ENCODE data around the gene STAB1. TPM values are rescaled to one million over a fixed set of nuclear protein-coding genes. Genes with fewer than 3 reads are reported as not detected.

Gene STAB1
- total and polyA plus RNA-seq, 10 of the 15 experiments (the other 5 are each of a cell fraction or from before 2014, with no cell fraction given) = 0.46 TPM; not detected in 9

DNA sequence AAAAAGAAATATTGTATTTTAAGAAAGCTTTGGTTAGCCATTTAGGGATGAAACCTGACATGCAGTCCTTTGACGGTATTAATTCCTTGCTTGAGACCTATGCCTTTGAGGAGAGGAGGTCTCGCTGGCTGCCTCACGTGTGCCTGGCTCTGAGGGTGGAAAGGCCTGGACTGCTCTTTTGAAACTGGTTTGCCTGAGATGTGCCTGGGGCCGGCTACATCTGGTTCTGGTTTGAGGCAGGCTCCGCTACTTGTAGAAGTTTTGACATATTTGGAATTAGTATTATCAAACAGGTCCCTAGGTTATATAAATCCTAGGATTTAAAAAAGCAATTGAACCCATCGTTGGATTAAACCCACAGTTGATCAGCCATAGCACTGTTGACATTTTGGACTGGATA, 33.3 kb upstream of the STAB1 start:
- in situ Hi-C loops (cut with MboI) = no loop called here
- H3K27me3 ChIP-seq (replicated peaks in 1 of 2; ENCODE audit: control insufficient read depth in 2 of 2, insufficient read depth in 2 of 2, low read length in 1 of 2) = no peaks in the 10 kb centered on the region
- no peak overlapping the region for H2AFZ ChIP-seq (ENCODE audit: control insufficient read depth, low read depth, low read length)
- CTCF ChIA-PET = interaction anchor here (0.6 kb wide), 1 partner anchor 50 kb away, joined by 4 read pairs; no protein-coding TSS in a partner anchor
- no peak overlapping the region for H3K27ac ChIP-seq (ENCODE audit: control insufficient read depth, insufficient read depth)
- no peak overlapping the region for H3K9ac ChIP-seq (ENCODE audit: control insufficient read depth, insufficient read depth, low read length)
- no TSS peak for BruUV-seq (replicated peaks)
- RAD21 ChIA-PET (ENCODE audit: unreplicated experiment) = no interaction called here
- intact Hi-C loops (cut with micrococcal nuclease; ENCODE audit: unreplicated experiment) = no loop called here
- H3K36me3 ChIP-seq (ENCODE audit: control insufficient read depth in 2 of 2, insufficient read depth in 2 of 2, low read length in 1 of 2) = peaks cover 2 to 23% of the 10 kb centered on the region in 2 experiments
- H3K4me1 ChIP-seq (ENCODE audit: control insufficient read depth, insufficient read depth, low read length) = peaks cover 17% of the 10 kb centered on the region
- no peak overlapping the region for H3K4me3 ChIP-seq
- no peak for ATAC-seq
- no peak for DNase-seq (ENCODE audit: low read depth, low spot score)
- no peak overlapping the region for H3K4me2 ChIP-seq (ENCODE audit: control insufficient read depth, insufficient read depth)
- no peaks in the 10 kb centered on the region for H3K9me3 ChIP-seq (replicated peaks; ENCODE audit: control insufficient read depth, insufficient read depth, low read length)
- peaks cover 4% of the 10 kb centered on the region for H3K79me2 ChIP-seq (ENCODE audit: control insufficient read depth, insufficient read depth, low read length)
- POLR2A ChIA-PET = interaction anchor here (1.1 to 1.4 kb wide), 3 partner anchors 9 to 12 kb away, joined by 3 to 4 read pairs (median 4); no protein-coding TSS in a partner anchor
- H4K20me1 ChIP-seq (ENCODE audit: control insufficient read depth, insufficient read depth) = no peaks in the 10 kb centered on the region
- SMC1A ChIA-PET (ENCODE audit: uncharacterized antibody, unreplicated experiment) = no interaction called here
- no peak for FAIRE-seq
- 85% methylated on average over 6 of the region's 6 CpGs for WGBS (ENCODE audit: insufficient coverage, insufficient replicate concordance, low lambda C conversion rate, missing lambda C conversion rate)
- no peak for TF ChIP-seq NKRF (conservative IDR thresholded peaks at IDR 0.05)
- TF ChIP-seq FOS (IDR thresholded peaks at IDR 0.05; ENCODE audit: borderline replicate concordance, extremely low read depth, insufficient read length) = no peak
- TF ChIP-seq CTCF (IDR thresholded peaks at IDR 0.05 in 2 of 3, conservative IDR thresholded peaks at IDR 0.05 in 1 of 3; ENCODE audit: control insufficient read depth in 2 of 3, extremely low read depth in 1 of 3, insufficient read depth in 1 of 3, low read depth in 3 of 3, low read length in 3 of 3) = no peak
- TF ChIP-seq, protein P1, sequence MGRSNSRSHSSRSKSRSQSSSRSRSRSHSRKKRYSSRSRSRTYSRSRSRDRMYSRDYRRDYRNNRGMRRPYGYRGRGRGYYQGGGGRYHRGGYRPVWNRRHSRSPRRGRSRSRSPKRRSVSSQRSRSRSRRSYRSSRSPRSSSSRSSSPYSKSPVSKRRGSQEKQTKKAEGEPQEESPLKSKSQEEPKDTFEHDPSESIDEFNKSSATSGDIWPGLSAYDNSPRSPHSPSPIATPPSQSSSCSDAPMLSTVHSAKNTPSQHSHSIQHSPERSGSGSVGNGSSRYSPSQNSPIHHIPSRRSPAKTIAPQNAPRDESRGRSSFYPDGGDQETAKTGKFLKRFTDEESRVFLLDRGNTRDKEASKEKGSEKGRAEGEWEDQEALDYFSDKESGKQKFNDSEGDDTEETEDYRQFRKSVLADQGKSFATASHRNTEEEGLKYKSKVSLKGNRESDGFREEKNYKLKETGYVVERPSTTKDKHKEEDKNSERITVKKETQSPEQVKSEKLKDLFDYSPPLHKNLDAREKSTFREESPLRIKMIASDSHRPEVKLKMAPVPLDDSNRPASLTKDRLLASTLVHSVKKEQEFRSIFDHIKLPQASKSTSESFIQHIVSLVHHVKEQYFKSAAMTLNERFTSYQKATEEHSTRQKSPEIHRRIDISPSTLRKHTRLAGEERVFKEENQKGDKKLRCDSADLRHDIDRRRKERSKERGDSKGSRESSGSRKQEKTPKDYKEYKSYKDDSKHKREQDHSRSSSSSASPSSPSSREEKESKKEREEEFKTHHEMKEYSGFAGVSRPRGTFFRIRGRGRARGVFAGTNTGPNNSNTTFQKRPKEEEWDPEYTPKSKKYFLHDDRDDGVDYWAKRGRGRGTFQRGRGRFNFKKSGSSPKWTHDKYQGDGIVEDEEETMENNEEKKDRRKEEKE (IDR thresholded peaks at IDR 0.05) = no peak
- TF ChIP-seq, protein P2, sequence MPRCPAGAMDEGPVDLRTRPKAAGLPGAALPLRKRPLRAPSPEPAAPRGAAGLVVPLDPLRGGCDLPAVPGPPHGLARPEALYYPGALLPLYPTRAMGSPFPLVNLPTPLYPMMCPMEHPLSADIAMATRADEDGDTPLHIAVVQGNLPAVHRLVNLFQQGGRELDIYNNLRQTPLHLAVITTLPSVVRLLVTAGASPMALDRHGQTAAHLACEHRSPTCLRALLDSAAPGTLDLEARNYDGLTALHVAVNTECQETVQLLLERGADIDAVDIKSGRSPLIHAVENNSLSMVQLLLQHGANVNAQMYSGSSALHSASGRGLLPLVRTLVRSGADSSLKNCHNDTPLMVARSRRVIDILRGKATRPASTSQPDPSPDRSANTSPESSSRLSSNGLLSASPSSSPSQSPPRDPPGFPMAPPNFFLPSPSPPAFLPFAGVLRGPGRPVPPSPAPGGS (IDR thresholded peaks at IDR 0.05; ENCODE audit: borderline replicate concordance, insufficient read depth, low read depth, low read length, poor library complexity, severe bottlenecking) = no peak
- TF ChIP-seq TBL1XR1 (IDR thresholded peaks at IDR 0.05; ENCODE audit: low read depth, low read length) = no peak
- TF ChIP-seq YY1 (IDR thresholded peaks at IDR 0.05; ENCODE audit: low read depth, low read length) = no peak
- TF ChIP-seq SUPT20H (IDR thresholded peaks at IDR 0.05; ENCODE audit: borderline replicate concordance, control insufficient read depth, low read depth, low read length) = no peak
- no peak for TF ChIP-seq IRF5 (IDR thresholded peaks at IDR 0.05; ENCODE audit: borderline replicate concordance)
- TF ChIP-seq, protein P3, sequence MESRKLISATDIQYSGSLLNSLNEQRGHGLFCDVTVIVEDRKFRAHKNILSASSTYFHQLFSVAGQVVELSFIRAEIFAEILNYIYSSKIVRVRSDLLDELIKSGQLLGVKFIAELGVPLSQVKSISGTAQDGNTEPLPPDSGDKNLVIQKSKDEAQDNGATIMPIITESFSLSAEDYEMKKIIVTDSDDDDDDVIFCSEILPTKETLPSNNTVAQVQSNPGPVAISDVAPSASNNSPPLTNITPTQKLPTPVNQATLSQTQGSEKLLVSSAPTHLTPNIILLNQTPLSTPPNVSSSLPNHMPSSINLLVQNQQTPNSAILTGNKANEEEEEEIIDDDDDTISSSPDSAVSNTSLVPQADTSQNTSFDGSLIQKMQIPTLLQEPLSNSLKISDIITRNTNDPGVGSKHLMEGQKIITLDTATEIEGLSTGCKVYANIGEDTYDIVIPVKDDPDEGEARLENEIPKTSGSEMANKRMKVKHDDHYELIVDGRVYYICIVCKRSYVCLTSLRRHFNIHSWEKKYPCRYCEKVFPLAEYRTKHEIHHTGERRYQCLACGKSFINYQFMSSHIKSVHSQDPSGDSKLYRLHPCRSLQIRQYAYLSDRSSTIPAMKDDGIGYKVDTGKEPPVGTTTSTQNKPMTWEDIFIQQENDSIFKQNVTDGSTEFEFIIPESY (IDR thresholded peaks at IDR 0.05) = no peak
- no peak for TF ChIP-seq ZNF622 (IDR thresholded peaks at IDR 0.05)

All from GM12878 (cell line).